ENCODE measurements around the gene CEP131.

The CEP131 gene

DNA sequence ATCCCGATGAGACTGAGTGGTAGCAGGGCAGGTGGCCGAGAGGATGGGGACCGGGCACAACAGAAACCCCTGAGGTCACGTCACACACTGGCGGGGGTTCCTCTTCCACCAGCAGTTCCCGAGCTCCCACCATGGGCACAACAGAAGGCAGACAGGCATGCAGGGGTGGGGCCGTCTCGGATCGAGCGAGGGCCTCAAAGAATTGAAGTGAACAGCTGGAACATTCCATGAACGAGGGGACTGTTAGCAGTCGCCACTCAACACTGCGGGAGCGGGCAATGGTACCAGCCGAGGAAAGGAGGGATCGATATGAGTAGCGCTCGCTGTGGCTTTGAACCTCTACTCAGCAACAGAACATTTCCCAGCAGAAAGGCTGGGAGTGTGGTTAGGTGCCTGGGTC, 5.3 kb downstream of the CEP131 start:
- DNase-seq (ENCODE audit: low read depth), result no peak
- no peak overlapping the region for H3K4me3 ChIP-seq (ENCODE audit: low read length)
- TF ChIP-seq, protein P1, sequence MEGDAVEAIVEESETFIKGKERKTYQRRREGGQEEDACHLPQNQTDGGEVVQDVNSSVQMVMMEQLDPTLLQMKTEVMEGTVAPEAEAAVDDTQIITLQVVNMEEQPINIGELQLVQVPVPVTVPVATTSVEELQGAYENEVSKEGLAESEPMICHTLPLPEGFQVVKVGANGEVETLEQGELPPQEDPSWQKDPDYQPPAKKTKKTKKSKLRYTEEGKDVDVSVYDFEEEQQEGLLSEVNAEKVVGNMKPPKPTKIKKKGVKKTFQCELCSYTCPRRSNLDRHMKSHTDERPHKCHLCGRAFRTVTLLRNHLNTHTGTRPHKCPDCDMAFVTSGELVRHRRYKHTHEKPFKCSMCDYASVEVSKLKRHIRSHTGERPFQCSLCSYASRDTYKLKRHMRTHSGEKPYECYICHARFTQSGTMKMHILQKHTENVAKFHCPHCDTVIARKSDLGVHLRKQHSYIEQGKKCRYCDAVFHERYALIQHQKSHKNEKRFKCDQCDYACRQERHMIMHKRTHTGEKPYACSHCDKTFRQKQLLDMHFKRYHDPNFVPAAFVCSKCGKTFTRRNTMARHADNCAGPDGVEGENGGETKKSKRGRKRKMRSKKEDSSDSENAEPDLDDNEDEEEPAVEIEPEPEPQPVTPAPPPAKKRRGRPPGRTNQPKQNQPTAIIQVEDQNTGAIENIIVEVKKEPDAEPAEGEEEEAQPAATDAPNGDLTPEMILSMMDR (IDR thresholded peaks at IDR 0.05; ENCODE audit: insufficient read depth, low read depth, low read length, missing control alignments), result no peak

DNA sequence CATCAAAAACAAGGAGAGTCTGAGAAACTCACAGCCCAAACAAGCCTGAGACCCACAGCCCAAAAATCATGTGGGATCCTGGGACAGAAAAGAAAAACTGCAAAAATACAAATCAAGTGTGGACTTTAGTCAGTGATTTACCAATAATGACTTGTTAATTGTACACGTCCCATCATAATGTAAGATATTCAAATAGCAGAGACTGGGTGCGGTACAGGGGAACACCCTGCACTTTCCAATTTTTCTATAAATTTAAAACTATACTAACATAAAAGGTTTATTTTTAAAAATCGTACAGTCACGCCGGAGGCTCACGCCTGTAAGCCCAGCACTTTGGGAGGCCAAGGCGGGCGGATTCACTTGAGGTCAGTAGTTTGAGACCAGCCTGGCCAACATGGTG, 8.8 kb downstream of the CEP131 start:
- no peak overlapping the region for H3K4me3 ChIP-seq (ENCODE audit: low read length)
- TF ChIP-seq, protein P1 (IDR thresholded peaks at IDR 0.05; ENCODE audit: insufficient read depth, low read depth, low read length, missing control alignments), result no peak
- DNase-seq (ENCODE audit: low read depth), result no peak

- TF ChIP-seq, protein P1 (IDR thresholded peaks at IDR 0.05; ENCODE audit: insufficient read depth, low read depth, low read length, missing control alignments), result no peak
- H3K4me3 ChIP-seq (ENCODE audit: low read length), result no peak overlapping the region
- no peak for DNase-seq (ENCODE audit: low read depth)
Observed at GRCh38 chr17:81212365-81212764, 10.4 kb downstream of the CEP131 start.

DNA sequence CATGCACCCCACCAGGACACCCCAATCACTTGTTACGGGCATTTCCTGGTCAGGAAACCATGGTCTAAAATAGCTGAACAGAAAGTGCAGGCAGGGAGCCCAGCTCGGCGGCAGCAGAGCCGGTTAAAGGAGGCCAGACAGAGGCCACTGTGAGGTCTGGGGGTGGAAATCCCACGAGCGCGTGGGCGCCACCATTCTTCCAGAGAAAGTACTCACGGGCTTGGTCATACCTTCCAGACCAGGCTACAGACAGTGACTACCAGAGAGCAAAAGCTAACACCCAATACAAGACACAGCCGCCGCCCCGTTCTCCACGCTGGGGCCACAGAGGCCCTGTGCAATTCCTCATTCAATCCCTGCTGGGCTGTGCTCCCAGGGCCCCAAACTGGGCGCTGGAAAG, 11.9 kb downstream of the CEP131 start:
- TF ChIP-seq, protein P1 (IDR thresholded peaks at IDR 0.05; ENCODE audit: insufficient read depth, low read depth, low read length, missing control alignments), result no peak
- no peak for DNase-seq (ENCODE audit: low read depth)
- H3K4me3 ChIP-seq (ENCODE audit: low read length), result no peak overlapping the region

GRCh38 chr17:81210466-81210865, 12.3 kb downstream of the CEP131 start:
- H3K4me3 ChIP-seq (ENCODE audit: low read length), result no peak overlapping the region
- no peak for DNase-seq (ENCODE audit: low read depth)
- TF ChIP-seq, protein P1 (IDR thresholded peaks at IDR 0.05; ENCODE audit: insufficient read depth, low read depth, low read length, missing control alignments), result no peak

DNA sequence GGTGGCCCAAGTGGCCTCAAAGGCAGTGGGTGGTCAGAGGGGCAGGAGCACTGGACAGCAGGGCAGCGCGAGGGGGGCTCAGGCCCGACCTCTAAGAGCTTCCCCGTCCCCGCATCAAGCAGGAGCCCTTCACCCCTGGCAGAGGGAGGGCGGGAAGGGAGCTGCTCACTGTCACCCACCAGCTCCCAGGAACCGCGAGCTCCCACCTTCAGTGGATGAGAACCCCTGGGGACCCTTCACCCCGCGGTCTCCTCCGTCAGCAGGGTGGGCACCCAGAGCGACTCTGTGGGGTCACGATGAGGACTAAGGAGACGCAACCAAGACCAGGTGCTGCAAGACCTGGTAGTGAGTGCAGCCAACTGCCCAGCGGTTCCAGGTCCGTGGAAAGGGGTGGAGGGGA, 13.6 kb downstream of the CEP131 start:
- no peak overlapping the region for H3K4me3 ChIP-seq (ENCODE audit: low read length)
- TF ChIP-seq, protein P1 (IDR thresholded peaks at IDR 0.05; ENCODE audit: insufficient read depth, low read depth, low read length, missing control alignments), result no peak
- no peak for DNase-seq (ENCODE audit: low read depth)

GRCh38 chr17:81208651-81209050, 14.1 kb downstream of the CEP131 start:
- DNase-seq (ENCODE audit: low read depth), result no peak
- TF ChIP-seq, protein P1 (IDR thresholded peaks at IDR 0.05; ENCODE audit: insufficient read depth, low read depth, low read length, missing control alignments), result no peak
- no peak overlapping the region for H3K4me3 ChIP-seq (ENCODE audit: low read length)

All from epithelial cell of esophagus (primary cell).